Measurements from ENCODE around the gene GMDS.

- TF ChIP-seq CTCF (conservative IDR thresholded peaks at IDR 0.05; ENCODE audit: low read depth, low read length) = no peak
- no peak for TF ChIP-seq RFX5 (IDR thresholded peaks at IDR 0.05; ENCODE audit: low read depth, low read length)
- no peak for TF ChIP-seq POLR2A (IDR thresholded peaks at IDR 0.05; ENCODE audit: low read depth, low read length)
- no peak for TF ChIP-seq CHD1 (IDR thresholded peaks at IDR 0.05; ENCODE audit: low read depth, low read length)
- no peak for TF ChIP-seq RCOR1 (IDR thresholded peaks at IDR 0.05; ENCODE audit: insufficient replicate concordance, low read length)
- TF ChIP-seq, protein P1, sequence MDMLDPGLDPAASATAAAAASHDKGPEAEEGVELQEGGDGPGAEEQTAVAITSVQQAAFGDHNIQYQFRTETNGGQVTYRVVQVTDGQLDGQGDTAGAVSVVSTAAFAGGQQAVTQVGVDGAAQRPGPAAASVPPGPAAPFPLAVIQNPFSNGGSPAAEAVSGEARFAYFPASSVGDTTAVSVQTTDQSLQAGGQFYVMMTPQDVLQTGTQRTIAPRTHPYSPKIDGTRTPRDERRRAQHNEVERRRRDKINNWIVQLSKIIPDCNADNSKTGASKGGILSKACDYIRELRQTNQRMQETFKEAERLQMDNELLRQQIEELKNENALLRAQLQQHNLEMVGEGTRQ (IDR thresholded peaks at IDR 0.05; ENCODE audit: low read depth, low read length) = no peak
- TF ChIP-seq, protein P2, sequence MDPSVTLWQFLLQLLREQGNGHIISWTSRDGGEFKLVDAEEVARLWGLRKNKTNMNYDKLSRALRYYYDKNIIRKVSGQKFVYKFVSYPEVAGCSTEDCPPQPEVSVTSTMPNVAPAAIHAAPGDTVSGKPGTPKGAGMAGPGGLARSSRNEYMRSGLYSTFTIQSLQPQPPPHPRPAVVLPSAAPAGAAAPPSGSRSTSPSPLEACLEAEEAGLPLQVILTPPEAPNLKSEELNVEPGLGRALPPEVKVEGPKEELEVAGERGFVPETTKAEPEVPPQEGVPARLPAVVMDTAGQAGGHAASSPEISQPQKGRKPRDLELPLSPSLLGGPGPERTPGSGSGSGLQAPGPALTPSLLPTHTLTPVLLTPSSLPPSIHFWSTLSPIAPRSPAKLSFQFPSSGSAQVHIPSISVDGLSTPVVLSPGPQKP (IDR thresholded peaks at IDR 0.05; ENCODE audit: borderline replicate concordance, low read depth, low read length) = no peak
- no peak for TF ChIP-seq BHLHE40 (IDR thresholded peaks at IDR 0.05; ENCODE audit: low read depth, low read length)
- no peak for TF ChIP-seq MAFK (IDR thresholded peaks at IDR 0.05; ENCODE audit: low read depth, low read length)
Measured at GRCh38 chr6:2285510-2285909, 40.1 kb upstream of the GMDS start.
